Astrocyte of the cerebellum (primary cell): ENCODE data around the gene IFFO2.

ENCODE experiments used
- DNase-seq: peaks from one replicate; pipeline ENCODE4 v3.0.0-alpha.2; 2011; ENCODE audit warnings: low read depth
- H3K4me3 ChIP-seq: 2 replicates; pipeline ENCODE4 v1.5.1; 2011; ENCODE audit warnings: mild to moderate bottlenecking, low read depth, low read length, moderate library complexity
- CTCF ChIP-seq: IDR thresholded peaks from 2 replicates; pipeline ENCODE4 v1.5.1; 2012; ENCODE audit warnings: low read length, low read depth, moderate library complexity, mild to moderate bottlenecking; ENCODE audit errors: missing control alignments
- in situ Hi-C: cut with HindIII; loops from 2 replicates; pipeline ENCODE4 v1.10.0; 2017; ENCODE audit warnings: low sequenced_read_pairs

Gene IFFO2

GRCh38 chr1:18932879-18933278, 23.6 kb downstream of the IFFO2 start:
- in situ Hi-C loops = no loop called here
- DNase-seq = no peak
- no peak for TF ChIP-seq CTCF
- H3K4me3 ChIP-seq = no peak overlapping the region

- H3K4me3 ChIP-seq = no peak overlapping the region
- TF ChIP-seq CTCF = no peak
- no peak for DNase-seq
- in situ Hi-C loops = no loop called here
Observed at GRCh38 chr1:18932387-18932786, 24.1 kb downstream of the IFFO2 start.

- no peak overlapping the region for H3K4me3 ChIP-seq
- in situ Hi-C loops = no loop called here
- no peak for DNase-seq
- no peak for TF ChIP-seq CTCF
Observed at GRCh38 chr1:18931730-18932129, 24.7 kb downstream of the IFFO2 start.

GRCh38 chr1:18929686-18930085, 26.8 kb downstream of the IFFO2 start:
- DNase-seq = no peak
- H3K4me3 ChIP-seq = no peak overlapping the region
- in situ Hi-C loops = no loop called here
- no peak for TF ChIP-seq CTCF

- no peak overlapping the region for H3K4me3 ChIP-seq
- no peak for DNase-seq
- no peak for TF ChIP-seq CTCF
- in situ Hi-C loops = no loop called here
Observed at GRCh38 chr1:18928985-18929384, 27.5 kb downstream of the IFFO2 start.

GRCh38 chr1:18928406-18928805, 28.1 kb downstream of the IFFO2 start:
- H3K4me3 ChIP-seq = no peak overlapping the region
- TF ChIP-seq CTCF = no peak
- DNase-seq = no peak
- in situ Hi-C loops = no loop called here
